Stimulated activated CD4-positive, alpha-beta T cell treated with anti-CD3 and anti-CD28 coated beads, Interleukin-1b, Interleukin-23, amount 100 ng/mL, for 24 hours (primary cell): ENCODE data around the gene EYA4.

Source experiments
- DNase-seq, 4 experiments: peaks; one replicate each; pipeline ENCODE4 v3.0.0-alpha.2; 2020; ENCODE audit warnings: low read depth in 4 of 4, low spot score in 1 of 4

EYA4 gene, protein sequence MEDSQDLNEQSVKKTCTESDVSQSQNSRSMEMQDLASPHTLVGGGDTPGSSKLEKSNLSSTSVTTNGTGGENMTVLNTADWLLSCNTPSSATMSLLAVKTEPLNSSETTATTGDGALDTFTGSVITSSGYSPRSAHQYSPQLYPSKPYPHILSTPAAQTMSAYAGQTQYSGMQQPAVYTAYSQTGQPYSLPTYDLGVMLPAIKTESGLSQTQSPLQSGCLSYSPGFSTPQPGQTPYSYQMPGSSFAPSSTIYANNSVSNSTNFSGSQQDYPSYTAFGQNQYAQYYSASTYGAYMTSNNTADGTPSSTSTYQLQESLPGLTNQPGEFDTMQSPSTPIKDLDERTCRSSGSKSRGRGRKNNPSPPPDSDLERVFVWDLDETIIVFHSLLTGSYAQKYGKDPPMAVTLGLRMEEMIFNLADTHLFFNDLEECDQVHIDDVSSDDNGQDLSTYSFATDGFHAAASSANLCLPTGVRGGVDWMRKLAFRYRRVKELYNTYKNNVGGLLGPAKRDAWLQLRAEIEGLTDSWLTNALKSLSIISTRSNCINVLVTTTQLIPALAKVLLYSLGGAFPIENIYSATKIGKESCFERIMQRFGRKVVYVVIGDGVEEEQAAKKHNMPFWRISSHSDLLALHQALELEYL

DNA sequence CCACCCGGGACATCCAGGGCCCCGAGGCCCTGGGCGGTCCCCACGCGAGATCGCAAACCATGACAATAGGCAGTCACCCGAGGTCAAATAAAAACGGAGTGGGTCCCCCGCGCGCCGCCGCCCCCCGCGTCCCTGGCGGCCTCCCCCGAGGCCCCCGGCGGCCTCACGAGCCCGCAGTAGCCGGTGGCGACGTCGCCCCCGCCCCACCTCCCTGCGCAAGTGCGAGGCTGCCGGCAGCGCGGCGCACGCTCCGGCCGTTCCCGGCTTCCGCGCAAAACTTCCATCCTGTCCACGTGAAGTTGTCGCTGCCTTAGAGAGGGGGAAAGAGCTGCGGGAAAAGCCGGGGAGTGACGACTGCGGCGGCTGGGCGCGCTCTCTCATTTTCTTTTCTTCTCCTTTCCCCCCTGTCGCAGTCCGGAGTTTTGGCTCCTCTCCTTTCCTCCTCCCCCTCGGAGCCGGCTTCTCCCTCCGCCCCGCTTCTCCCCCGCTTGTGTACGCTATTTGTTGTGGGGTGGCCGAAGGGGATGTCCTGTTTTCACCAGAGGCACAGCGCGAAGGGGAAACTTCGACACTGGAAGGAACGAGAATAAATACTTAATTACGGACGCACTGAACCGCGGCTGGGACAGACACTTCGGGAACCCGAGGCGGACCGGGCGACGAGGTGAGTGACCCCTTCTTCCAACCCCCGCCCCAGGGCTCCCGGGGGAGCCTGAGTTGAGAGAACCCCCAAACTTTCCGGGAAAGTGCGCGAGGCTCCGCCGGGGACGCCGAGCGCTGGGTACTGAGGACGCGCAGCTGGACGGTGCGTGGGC is at the start of gene EYA4:
EYA4 (plus strand) TSS at position 272 of the 815 bp plus-strand sequence. CDS start 33,424 bp downstream, outside the sequence.
- no peak for DNase-seq

DNA sequence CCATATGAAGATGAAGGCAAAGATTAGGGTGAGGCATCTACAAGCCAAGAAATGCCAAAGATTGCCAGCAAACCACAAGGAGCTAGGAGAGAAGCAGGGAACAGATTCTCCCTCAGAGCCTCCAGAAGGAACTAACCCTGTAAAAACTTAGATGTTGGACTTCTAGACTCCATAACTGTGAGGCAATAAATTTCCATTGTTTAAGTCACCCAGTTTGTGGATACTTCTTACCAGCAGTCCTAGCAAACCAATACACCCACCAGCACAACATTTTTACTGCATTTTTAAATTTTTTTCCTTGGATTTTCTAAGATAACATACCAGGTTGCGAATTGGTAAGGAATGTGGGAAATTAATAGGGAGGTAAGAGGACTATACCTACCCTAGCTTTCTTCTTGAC is 47.8 kb upstream of the EYA4 start:
- DNase-seq, result no peak

DNA sequence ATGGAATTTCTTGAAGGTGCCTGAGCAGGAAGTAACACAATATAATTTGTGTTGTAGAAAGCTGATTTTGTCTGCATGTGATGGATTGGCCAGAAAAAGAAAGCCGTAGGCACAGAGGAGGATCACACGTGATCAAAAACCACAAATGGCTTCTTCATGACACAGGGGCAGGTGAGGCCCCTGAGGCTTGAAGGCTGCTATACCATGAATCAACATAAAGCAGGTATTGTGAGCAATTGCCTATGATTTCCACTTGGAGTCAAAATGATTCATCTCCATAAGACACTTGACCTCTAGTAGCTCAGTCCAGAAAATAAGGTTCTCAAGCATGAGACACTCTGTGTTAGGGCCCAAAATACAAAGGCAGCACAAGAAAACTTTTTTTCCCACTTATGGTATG is 42.4 kb upstream of the EYA4 start:
- DNase-seq, result no peak

DNA sequence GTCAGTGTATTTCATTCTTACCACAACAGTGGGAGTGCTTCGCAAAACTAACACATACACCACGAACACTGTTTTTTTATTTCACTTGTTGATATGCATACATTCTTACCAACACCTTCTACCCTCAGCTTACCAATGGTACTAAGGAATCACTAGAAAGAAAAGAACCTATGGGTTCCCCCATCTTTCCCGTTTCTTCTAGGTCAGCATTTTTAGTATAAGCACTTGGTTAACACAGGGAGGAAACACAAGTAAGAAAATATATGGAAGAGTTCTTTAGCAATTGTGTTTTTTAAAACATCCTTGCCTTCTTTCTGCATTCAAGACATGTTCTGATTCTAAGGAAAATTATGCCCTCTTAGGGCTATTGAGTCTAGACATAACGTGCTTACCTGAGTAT is 39.9 kb upstream of the EYA4 start:
- no peak for DNase-seq

DNA sequence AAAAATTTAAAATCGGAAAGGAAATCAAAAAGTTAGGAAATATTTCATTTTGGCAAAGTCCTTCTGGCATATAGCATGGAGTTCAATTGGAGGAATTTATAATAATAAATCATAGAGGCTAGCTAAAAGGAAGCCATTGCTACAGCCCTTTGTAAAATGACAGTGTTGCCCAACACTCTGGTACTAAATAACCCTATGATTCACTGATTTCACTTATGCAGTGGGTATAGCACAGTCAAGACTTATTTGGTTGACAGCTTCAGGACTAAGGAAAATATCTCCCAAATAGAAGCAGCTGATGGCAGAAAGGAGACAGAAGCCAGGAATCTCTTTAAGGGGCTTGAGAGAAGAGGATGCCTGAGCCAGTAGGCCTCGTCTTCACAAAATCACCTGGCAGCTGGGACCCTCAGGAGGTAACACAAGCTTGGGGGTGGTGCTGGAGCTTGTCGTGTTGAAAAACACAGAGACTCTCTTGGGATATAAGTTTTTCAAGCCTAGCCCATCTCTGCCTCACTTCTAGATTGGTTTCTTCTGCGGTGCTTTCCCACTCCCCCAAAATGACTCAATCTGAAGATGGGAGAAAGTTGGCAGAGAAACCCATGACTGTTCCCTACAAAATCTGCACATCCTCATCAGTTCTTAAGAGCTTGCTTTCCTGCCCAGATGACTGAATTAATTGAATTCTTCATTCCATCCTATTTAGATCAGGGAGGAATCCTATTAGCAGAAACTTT is 38.4 kb upstream of the EYA4 start:
- DNase-seq, result no peak

DNA sequence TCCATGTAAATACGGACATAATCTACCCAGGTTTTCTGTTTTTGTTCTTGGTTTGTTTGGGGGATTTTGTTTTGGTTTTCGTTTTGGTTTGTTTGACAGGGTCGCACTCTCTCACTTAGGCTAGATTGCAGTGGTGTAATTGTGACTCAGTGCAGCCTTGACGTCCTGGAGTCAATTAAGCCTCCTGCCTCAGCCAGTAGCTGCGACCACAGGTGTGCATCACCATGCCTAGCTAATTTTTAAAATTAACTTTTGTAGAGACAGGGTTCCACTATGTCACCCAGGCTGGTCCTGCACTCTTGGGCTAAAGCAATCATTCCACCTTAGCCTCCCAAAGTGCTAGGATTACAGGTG is 37.8 kb upstream of the EYA4 start:
- no peak for DNase-seq

DNA sequence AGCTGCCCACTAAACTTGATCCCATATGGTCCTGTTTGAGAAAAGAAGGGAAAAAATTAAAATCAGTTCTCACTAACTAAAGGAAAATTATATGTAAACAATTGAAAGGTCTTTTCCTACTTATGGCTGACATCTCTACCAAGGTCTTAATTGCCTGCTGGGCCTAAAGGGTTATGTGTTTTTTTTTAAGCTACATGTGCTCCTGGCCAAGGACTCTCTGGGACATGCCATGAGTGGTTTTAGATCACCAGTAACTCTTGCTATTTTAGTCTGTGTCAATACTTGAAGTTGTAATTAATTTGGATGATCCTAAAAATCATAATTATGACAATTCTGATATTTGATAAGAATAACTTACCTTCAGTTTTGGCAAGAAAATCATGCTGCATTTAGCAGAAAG is 35.9 kb upstream of the EYA4 start:
- no peak for DNase-seq

DNA sequence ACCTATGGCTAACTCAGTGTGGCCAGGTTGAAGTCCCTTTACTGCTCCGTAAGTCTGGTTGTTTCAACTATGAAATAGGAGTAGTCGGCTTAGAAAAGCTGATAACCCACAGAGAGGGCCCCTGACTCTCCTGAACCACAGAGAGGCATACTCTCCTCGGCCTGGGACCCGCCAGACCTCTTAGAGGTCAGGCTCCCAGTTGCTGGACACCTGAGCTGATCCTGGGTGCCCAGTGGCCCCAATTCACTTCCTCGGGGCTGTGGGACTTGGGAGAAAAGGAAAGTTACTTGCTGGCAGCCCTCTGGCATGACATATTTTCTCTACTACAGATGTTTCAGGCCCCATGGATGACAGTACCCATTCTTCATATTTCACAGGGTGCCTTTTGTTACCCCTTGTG is 34.2 kb upstream of the EYA4 start:
- DNase-seq, result no peak

DNA sequence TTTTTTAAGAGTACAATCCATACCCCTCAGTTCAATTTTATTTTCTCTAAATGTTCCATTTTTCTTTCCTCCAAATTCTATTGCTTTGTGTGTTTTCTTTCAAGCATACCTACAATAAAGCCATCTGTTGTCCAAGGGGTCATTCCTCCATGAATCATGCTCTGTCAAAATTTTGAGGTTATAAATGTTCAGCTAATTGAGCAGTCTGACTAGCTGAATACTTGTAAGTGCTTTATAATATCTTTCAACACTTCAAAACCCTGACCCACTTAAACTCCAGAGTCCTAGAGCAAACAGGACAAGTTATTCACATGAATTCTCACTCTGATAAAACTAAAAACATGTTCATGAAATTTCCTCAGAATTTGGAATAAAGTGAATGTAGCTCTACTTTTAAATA is 33.4 kb upstream of the EYA4 start:
- DNase-seq, result no peak

DNA sequence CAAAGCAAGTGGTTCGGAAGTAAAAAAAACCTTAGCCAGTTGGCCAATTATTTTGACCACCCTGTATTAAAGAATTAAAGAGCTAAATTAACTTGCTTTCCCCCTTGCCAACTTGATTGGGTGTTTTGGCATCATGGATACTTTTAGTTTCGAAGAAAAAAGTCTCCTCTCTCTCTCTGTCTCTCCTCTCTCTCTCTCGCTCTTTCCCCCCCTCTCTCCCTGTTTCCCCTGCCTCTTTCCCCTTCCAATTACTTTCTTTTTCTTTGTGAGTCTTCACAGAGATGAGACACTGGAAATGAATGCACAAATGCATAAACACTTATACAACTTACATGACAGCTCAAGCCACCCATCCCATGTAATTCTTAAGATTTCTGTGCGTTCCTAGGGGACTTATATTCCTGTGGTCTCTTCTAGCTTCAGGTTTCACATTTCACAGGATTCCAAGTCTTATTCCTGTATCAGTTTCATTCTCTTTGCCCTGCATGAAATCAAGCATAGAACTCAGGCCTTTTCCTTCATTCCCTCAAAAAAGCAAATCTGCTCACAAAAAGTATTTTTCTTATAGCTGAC is 32.9 kb upstream of the EYA4 start:
- DNase-seq, result no peak

DNA sequence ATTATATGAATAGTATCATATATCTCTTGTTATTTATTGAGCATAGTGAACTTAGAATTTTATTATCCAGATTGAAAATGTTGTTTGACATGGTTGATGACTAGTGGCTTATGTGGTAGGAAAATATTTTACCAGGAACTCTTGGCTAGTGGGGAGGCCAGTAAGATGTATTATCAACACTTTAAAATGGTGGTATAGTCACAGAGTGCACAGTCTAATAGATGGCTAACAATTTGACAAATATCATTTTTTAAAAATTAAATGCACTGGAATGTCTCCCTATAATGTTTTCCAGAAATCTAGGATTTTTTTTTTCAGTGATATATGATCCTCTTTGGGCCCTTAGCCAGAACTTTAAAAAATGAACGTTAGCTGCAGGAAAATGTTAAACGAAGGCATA is 26.9 kb upstream of the EYA4 start:
- DNase-seq, result no peak

DNA sequence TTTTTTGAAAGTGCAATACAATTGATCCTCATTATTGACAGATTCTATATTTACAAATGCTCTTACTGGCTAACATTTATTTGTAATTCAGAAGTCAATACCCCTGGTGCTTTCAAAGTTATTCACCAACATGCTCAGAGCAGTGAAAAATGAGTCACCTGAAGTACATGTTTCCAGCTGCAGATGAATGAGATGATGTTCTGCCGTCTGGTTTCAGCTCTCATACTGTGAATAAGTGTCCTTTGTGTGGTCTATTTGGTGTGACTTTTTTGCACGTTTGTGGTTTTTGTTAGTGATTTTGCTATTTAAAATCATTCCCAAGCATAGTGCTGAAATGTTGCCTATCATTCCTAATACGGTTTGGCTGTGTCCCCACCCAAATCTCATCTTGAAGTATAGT is 22.3 kb upstream of the EYA4 start:
- no peak for DNase-seq

DNA sequence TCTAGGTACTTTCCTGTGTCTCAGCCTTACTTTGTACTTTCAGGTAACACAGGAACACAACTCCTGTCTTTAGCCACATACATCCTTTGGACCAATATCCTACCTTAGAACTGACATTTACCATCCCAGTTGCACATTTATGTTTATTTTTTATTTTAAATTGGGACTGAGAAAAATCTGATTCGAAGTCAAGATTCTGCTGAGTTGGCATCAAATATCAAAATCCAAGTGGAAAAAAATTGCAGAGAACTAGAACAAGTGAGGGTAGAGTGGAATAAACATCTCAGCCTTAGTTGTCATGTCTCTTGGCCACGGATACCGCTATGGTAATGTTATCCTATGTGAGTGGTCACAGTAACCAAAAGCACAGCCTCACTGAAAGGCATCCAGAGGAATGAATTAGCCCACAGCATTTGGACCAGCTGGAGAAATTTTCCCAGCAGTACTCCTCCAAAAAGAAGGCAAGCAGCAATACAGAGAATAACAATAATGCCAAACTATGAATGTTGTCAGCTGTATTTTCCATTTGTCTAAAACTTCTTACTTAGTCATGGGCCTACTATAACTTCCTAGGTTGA is 17.6 kb upstream of the EYA4 start:
- DNase-seq, result no peak

DNA sequence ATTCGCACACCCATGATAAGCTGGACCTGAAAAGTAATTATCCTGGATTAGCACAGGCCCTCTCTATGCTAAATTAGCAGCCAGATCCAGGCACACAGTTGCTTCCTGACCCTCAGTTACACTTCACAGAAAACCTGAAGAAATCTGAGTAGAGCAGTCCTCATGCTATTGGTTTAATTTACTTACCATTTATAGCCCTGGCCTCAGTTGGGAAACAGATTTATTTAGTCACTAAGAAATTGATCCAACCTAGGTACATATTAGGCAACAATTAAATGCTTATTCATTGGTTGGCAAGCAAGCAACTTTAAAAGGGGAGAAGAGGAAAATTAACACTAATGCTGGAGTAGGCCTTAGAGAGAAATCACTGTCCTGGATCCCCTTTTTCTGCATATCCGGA is 15.6 kb upstream of the EYA4 start:
- DNase-seq, result no peak

DNA sequence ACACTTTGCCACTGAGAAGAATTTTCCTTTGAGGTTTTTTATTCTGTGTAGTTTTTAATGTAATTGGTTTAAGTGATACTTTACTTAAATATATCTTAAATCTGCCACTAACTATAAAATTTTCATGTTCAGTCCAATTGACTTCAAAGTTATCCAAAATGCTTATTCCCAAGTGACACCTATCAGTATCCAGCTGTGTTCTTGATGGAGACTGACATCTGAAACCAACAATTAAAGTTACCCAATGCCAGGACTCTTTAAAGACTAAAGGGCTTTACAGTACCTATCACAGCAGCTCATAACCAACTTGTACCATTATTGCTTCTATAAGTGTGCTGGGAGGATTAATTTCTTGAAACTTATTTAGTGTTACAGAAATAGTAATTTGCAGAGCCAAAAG is 13.8 kb upstream of the EYA4 start:
- no peak for DNase-seq

DNA sequence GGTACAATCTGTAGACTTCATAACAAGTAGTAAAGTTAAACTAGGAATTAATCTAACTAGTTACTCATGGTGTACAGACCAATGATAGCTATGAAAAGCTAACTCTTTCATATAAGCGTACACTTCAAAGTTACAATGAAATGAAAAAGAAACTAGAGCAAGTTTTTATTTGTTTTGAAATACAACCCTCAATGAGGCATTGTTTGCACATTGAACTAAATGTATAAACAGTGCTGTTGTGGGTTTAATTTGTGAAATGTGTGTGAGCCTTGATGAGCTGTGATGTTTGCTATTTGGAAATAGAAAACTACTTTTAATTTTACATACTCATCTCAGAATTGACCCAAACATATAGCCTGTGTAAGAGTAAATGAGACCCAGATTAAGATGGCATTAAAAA is 11.1 kb upstream of the EYA4 start:
- DNase-seq, result no peak

DNA sequence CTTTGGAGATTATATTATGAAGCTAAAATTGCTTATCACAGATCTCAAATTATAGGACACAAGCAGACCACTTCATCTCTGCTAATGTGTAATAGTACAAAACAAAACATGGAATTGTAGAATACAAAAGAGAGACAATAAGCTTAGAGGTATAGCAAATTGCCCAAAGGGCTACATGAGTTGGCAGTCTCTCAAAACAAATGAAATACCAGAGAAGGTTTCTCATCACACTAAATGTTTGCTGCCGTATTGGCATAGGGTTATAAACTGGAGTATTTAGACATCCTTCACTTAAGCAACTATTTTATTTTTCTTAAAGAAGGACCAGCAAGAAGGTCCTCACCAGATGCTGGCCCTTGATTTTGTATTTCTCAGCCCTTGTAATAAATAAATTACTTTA is 5.9 kb upstream of the EYA4 start:
- no peak for DNase-seq

DNA sequence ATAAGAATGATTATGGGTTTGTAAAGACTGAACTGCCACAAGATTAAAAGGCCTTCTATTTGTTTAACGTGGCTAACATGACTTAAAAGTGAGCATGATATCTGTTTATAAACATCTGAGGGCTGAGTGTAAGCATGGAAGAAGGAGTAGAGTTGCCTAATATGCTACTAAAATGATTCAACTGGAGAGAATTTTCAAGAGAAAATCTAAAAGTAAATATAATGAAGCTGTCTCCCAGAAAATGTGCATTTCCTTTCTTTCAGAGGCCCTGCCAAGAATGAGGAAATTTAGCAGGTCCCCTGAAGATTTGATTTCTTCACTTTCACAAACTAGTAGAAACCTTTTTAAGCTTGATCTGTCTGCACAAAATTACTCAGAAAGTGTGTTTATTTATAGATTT is 4.2 kb upstream of the EYA4 start:
- DNase-seq, result no peak

DNA sequence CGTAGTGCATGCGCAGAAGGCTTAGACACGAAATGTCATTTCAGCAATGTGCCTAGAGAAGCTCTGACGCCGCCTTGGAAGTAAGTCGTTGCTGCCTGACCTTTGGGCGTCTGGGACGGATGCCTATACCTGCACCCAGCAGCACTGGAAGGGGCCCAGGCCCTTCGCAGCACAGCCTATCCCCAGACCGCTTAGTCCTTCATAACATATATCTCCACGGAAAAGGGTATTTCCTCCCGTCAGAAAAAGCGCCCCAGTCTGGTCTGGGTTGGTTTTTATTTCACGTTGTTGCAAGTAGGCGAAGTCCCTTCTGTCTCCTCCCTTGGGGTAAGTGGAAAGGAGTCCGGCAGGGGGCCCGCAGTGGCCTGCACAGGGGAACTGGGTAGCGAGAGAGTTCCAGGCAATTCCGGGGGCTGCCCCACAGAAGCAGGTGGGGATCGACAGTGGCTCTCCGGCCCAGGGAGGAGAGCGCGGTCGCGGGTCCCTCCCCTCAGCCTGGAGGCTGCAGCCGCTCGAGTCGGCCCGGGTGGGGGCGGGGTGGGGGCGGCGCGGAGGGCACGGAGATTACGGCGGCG is 559 bp upstream of the EYA4 start:
- no peak for DNase-seq

DNA sequence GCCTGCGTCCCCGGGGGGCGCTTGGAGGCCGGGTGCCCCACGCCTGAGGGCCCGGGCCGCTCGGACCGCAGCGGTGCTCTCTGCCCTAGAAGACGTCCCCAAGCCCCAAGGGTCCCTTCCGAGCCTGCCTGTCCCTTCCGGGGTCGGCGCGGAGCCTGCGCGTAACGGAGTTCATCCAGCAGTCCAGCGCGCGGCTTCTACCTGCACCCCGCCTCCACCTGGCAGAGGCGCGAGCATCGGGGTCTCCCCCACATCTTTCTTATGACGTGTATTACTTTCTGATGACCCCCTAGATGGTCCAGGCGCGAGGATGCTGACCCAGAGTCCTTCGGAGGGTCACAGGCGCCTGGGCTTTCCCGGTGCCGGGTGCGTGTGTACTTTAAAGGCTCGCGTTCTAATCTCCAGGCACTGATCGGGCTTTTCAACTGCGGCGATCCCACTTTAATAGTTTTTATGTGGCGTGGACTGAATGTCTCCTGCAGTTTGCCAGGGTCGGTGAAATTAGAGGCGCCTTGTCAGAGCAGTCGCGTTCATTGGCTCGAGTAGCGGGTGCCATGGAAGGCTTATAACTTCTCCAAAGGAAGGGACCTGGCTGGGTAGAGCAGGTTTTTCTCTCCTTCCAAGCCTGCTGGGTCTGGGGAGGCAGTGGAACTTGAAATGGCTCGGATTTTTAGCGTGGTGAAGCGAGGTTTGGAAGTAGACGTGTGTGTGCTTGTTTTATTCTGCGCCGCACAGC is 912 bp downstream of the EYA4 start:
- no peak for DNase-seq
